Nucleus accumbens (tissue), 56 donors: Measurements from ENCODE around the gene CCDC197.
A peak's percentile ranks its signal among the peaks of the same experiment; 100 is the strongest.

ENCODE experiments used
- DNase-seq, 56 donors: peaks; one replicate each; lab custom pipeline; 2025; lab: John Stamatoyannopoulos, UW

CCDC197 gene

GRCh38 chr14:94021416-94022157 is 24.5 kb downstream of the CCDC197 start:
- no peak for DNase-seq

- DNase-seq: no peak
Measured at GRCh38 chr14:94022532-94023411, 25.7 kb downstream of the CCDC197 start.

- DNase-seq: no peak
Measured at GRCh38 chr14:94024549-94024948, 27.4 kb downstream of the CCDC197 start.

GRCh38 chr14:94025720-94026119 is 28.6 kb downstream of the CCDC197 start:
- DNase-seq: no peak

GRCh38 chr14:94026173-94026888 is 29.2 kb downstream of the CCDC197 start, which contains the start of gene OTUB2:
Gene OTUB2, plus strand, starts transcription at chr14:94026340. Its CDS starts 198 bp downstream, at chr14:94026538.
- DNase-seq: peak; percentile 40 to 99 (median 94)

- DNase-seq: no peak
Measured at GRCh38 chr14:94026889-94027469, 29.9 kb downstream of the CCDC197 start.

- no peak for DNase-seq
Measured at GRCh38 chr14:94027566-94028449, 30.7 kb downstream of the CCDC197 start.

GRCh38 chr14:94028450-94028826 is 31.3 kb downstream of the CCDC197 start:
- no peak for DNase-seq

GRCh38 chr14:94029265-94029664 is 32.2 kb downstream of the CCDC197 start:
- no peak for DNase-seq

GRCh38 chr14:94029671-94030203 is 32.6 kb downstream of the CCDC197 start:
- no peak for DNase-seq

GRCh38 chr14:94030571-94030970 is 33.5 kb downstream of the CCDC197 start:
- DNase-seq: no peak

GRCh38 chr14:94031161-94031882 is 34.2 kb downstream of the CCDC197 start:
- peak in 3 of 56 donors; percentile 19 to 37 (median 34) for DNase-seq

- DNase-seq: no peak
Measured at GRCh38 chr14:94031883-94032279, 34.8 kb downstream of the CCDC197 start.

GRCh38 chr14:94034886-94035285 is 37.8 kb downstream of the CCDC197 start:
- DNase-seq: no peak

GRCh38 chr14:94036313-94037167 is 39.4 kb downstream of the CCDC197 start:
- DNase-seq: peak in 36 of 56 donors; percentile 12 to 85 (median 34)

GRCh38 chr14:94037954-94038353 is 40.9 kb downstream of the CCDC197 start:
- no peak for DNase-seq

- DNase-seq: no peak
Measured at GRCh38 chr14:94038510-94038909, 41.4 kb downstream of the CCDC197 start.
